ENCODE data around the gene NPBWR2.
"Not testable (repeated sequence)": the region's sequence is repeated elsewhere in the genome, so short reads cannot be mapped to it uniquely, and the experiment has no call there.

The NPBWR2 gene

DNA sequence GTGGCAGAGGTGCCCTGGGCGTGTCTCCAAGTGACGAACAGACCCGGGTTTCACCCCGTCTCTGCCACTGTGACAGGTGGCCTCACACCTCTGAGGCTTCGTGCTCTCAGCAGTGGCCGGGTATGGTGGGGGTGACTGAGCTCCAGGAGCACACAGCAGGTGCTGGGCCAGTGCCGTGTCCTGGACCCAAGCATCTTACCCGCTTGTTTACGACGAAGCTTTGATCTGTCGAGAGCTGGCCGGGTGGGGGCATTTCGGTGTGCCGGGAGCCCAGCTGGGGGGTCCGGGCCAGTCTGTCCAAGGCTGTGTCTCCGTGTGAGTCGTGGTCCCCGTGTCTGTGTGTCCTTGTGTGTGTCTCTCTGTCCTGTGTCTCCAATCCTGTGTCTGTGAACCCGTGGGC, 16.0 kb downstream of the NPBWR2 start:
- in situ Hi-C loops (cut with HindIII; ENCODE audit: low sequenced_read_pairs) = no loop called here
- H3K4me3 ChIP-seq (ENCODE audit: low read depth, low read length) = no peak overlapping the region
- DNase-seq (ENCODE audit: low read depth, low spot score) = no peak

GRCh38 chr20:64090165-64090564, 17.2 kb downstream of the NPBWR2 start:
- in situ Hi-C loops (cut with HindIII; ENCODE audit: low sequenced_read_pairs) = no loop called here
- TF ChIP-seq, protein P1, sequence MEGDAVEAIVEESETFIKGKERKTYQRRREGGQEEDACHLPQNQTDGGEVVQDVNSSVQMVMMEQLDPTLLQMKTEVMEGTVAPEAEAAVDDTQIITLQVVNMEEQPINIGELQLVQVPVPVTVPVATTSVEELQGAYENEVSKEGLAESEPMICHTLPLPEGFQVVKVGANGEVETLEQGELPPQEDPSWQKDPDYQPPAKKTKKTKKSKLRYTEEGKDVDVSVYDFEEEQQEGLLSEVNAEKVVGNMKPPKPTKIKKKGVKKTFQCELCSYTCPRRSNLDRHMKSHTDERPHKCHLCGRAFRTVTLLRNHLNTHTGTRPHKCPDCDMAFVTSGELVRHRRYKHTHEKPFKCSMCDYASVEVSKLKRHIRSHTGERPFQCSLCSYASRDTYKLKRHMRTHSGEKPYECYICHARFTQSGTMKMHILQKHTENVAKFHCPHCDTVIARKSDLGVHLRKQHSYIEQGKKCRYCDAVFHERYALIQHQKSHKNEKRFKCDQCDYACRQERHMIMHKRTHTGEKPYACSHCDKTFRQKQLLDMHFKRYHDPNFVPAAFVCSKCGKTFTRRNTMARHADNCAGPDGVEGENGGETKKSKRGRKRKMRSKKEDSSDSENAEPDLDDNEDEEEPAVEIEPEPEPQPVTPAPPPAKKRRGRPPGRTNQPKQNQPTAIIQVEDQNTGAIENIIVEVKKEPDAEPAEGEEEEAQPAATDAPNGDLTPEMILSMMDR (IDR thresholded peaks at IDR 0.05; ENCODE audit: low read depth, low read length) = no peak
- no peak for DNase-seq (ENCODE audit: low read depth, low spot score)
- H3K4me3 ChIP-seq (ENCODE audit: low read depth, low read length) = no peak overlapping the region

More for the DNA sequence above, 16.0 kb downstream of the NPBWR2 start:
- TF ChIP-seq, protein P1 (IDR thresholded peaks at IDR 0.05; ENCODE audit: low read depth, low read length) = no peak

GRCh38 chr20:64088586-64088985, 18.8 kb downstream of the NPBWR2 start:
- in situ Hi-C loops (cut with HindIII; ENCODE audit: low sequenced_read_pairs); H3K4me3 ChIP-seq (ENCODE audit: low read depth, low read length): not testable (repeated sequence)

GRCh38 chr20:64087226-64087825, 20.0 kb downstream of the NPBWR2 start:
- in situ Hi-C loops (cut with HindIII; ENCODE audit: low sequenced_read_pairs); H3K4me3 ChIP-seq (ENCODE audit: low read depth, low read length); DNase-seq (ENCODE audit: low read depth, low spot score): not testable (repeated sequence)

More at GRCh38 chr20:64088586-64088985, 18.8 kb downstream of the NPBWR2 start:
- not testable (repeated sequence) for DNase-seq (ENCODE audit: low read depth, low spot score)

GRCh38 chr20:64086801-64087200, 20.6 kb downstream of the NPBWR2 start:
- in situ Hi-C loops (cut with HindIII; ENCODE audit: low sequenced_read_pairs) = no loop called here
- no peak overlapping the region for H3K4me3 ChIP-seq (ENCODE audit: low read depth, low read length)
- TF ChIP-seq, protein P1 (IDR thresholded peaks at IDR 0.05; ENCODE audit: low read depth, low read length) = no peak
- no peak for DNase-seq (ENCODE audit: low read depth, low spot score)

GRCh38 chr20:64084685-64085152, 22.6 kb downstream of the NPBWR2 start:
- in situ Hi-C loops (cut with HindIII; ENCODE audit: low sequenced_read_pairs) = no loop called here

DNA sequence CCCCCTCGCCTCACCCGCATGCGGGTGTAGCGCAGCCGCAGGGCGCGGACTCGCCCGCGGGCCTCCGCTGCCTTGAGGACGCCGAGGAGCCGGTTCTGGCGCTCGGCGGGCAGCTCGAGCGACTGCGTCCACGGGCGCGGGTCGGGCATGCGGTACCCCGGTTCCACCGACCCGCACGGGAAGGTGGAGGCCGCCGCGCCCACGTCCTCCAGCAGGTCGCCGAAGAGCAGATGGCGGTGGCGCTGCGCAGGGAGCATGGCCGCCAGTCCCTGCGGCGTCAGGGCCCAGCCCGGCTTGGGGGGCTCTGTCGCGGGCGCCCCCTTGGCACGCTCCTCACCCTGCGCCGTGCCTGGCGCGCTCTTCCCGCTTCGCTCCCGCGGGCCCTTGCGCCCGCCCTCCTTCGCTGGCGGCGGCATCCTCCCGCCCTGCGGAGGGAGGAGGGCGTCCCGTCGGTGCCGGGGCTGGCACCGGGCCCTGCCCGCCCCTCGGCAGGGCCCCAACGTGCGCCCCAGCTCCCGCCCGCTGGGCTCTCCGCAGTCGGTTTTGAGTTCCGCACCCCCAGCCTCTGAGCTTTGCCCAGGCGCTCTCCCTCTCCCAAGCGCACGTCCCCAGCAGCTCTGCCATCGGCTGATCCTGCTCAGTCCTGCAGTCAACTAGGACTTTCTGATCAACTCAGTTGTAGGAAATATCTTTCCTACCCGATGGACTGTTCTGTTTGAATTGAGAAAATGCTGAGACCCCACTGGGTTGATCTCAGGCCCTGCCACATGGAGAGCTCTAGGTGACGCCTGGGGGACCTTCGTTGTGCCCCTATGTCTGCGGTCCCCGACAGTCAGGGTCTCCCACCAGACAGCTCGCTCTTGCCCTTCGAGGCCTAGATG, 23.3 kb downstream of the NPBWR2 start, which contains the start of gene LKAAEAR1:
LKAAEAR1 (minus strand) TSS at position 595 of the 881 bp plus-strand sequence; CDS start at position 416, 179 bp downstream.
- in situ Hi-C loops (cut with HindIII; ENCODE audit: low sequenced_read_pairs) = no loop called here
- peak within 1 kb of the TSS; percentile 26 for H3K4me3 ChIP-seq (ENCODE audit: low read depth, low read length)
- no peak for DNase-seq (ENCODE audit: low read depth, low spot score)
- TF ChIP-seq, protein P1 (IDR thresholded peaks at IDR 0.05; ENCODE audit: low read depth, low read length) = no peak

More at GRCh38 chr20:64084685-64085152, 22.6 kb downstream of the NPBWR2 start:
- H3K4me3 ChIP-seq (ENCODE audit: low read depth, low read length) = no peak overlapping the region
- DNase-seq (ENCODE audit: low read depth, low spot score) = no peak
- TF ChIP-seq, protein P1 (IDR thresholded peaks at IDR 0.05; ENCODE audit: low read depth, low read length) = no peak

Measured in astrocyte of the spinal cord (primary cell).